Activated T-cell treated with anti-CD3 and anti-CD28 coated beads, Interleukin-2, amount 50 U/mL, for 48 hours (primary cell): ENCODE results near the gene OSBPL10.
"Not testable (repeated sequence)": the region's sequence is repeated elsewhere in the genome, so short reads cannot be mapped to it uniquely, and the experiment has no call there.

ENCODE experiments used
- DNase-seq, 2 experiments: peaks; one replicate each; pipeline ENCODE4 v3.0.0-alpha.2; 2020

Gene OSBPL10

DNA sequence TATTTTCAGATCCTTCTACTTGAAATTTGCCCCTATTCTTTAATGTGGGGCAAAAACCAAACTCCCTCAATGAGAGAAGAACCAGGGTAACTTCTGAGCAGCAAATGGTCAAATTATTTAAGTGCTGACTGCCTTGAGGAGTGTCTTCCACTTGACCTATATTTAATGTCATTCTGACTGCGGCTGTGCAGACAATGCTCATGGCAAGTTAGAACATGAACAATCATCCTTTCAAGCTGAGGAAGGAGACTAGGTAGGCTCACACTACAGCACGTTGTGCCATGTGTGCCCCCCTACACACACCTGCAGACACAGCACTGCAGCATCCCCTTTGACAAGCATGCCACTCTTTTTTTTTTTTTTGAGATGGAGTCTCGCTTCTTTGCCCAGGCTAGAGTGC, 98.2 kb downstream of the OSBPL10 start:
- DNase-seq, result no peak

DNA sequence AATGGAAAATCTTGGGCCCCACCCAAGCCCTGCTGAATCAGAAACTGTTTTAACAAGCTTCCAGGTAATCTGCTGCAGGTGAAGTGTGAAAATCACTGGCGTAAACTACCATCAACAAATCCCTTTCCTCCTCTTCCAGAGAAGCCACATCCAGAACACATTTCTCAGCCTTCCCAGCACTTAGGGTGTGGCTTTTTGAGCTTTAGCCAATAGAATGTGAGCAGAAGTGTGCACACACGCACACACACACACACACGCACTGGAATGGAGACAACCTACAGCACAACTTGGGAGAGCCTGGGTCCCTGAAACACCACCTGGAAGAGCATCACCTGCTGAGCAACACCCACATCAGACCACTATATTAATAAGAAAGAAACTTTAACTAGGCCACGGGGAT, 98.6 kb downstream of the OSBPL10 start:
- DNase-seq, result no peak

DNA sequence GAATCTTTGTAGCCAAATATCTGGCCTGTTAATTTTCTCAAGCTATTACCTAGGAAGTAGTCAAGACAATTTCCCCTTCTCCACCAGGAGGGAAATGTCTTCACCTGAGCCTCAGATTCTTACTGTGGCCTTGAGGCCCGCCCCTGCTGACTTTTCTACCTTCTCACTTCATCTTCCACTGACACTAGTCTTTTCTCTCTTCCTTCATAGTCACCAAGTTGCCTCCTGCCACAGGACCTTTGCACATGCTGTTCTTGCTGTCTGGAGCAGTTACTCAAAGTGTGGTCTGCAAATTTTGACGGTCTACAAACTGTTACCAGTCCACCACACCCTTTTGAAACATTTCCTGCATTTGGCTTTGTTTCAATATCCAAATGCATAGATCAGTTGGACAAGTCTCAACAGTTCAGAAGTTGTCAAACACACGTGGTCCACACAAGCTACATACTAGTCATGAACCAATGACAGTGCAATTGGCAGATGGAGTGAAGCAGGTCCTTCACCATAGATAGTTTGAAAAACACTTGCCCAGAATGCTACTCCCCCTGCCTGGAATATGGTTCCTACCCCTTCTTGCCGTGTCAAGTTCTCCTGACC, 100.5 kb downstream of the OSBPL10 start:
- no peak for DNase-seq

DNA sequence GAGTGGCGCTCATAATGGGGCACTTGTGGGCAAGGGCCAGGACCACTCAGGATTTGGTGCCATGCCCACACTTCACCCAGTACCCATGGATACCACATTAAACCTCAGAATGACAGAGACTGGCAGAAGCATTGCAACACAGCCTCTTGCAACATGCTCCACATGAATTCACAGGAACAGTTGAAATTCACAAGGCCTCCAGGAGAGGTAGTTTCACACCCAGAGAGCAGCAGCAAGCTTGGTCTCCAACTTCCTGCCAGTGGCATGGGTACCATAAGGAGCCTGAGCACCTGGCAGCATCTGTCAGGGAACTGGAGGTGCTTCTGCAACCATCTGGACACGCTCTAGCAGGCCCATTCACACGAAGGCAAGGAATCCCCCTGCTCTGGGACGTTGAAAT, 101.0 kb downstream of the OSBPL10 start:
- DNase-seq, result no peak

DNA sequence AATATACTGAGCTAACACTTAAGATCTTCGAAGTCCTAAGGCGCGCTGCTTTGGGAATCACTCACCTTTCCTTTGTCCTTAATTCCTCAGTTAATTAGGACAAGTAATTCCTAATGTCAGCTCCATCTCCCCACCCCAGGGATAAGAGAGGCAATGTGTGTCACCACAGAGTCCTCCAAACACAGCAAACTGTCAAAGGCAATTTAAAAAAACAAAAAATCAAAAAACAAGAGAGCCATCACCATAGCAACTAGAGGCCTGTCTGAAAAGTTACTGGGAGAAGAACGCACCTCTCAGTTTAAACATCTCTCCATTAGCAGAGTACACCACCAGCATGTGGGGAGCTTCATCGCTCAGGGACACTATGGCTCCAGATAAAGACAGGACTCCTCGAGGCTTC, 101.7 kb downstream of the OSBPL10 start:
- DNase-seq, result no peak

DNA sequence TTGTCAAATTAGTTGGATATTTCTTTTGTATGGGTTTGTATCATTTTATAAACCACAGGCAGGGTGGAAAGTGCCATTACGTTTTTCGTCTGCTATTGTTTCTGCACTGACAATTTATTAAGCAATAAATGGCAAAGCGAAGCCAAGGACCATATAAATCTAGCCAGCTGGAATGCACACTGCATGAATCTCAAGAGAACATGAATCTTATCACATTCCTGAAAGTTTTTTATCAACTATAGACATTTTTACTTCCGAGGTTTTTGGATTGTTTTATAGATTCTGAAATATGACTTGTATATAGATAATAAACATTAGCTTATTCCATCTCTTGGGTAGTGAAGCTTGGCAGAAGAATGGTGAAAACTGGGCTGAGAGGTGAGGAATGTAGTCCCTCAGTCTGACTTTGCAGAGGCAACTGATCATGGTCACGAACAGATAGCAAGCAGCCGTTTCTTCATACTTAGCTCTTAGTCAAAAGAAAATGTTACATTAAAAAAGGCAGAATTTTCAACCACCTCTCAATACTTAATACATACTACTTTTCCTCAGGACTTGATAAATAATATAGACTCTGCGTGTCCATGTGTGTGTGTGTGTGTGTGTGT, 102.7 kb downstream of the OSBPL10 start:
- DNase-seq, result no peak

DNA sequence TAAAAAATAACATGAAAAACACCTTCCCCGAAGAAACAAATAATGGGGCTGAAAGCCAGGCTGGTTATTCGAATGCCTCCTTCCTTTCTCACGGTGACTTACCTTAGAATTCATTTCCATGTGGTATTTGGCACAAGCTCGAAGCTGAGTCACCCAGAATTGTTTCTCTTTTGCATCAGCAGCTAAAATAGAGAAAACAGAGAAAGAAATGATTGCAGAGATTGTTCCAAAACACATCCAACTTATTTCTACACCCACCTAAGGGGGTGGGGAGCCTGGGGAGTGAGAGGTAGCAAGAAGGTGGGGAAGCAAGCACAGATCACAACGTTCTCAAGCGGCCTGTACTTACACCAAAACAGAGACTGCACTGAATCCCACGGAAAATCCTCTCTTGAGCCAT, 104.7 kb downstream of the OSBPL10 start:
- no peak for DNase-seq

DNA sequence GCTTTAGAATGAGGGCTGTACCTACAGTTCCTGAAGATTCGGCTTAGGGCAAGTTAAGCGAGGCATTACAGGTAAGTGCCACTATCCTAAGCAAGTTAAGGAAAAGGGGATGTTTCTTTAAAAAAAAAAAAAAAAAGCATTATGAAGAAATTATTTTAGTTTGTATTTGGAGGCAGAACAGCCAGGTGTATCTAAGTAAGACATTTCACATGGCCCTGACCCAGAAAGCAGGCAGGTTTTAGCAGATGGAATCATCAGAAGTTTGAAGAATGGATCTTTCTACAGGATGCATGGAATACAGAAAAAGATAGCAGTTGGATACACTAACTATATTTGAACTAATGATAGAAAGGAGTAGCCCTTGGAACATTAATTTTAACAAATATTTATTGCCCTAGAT, 105.6 kb downstream of the OSBPL10 start:
- DNase-seq, result no peak

DNA sequence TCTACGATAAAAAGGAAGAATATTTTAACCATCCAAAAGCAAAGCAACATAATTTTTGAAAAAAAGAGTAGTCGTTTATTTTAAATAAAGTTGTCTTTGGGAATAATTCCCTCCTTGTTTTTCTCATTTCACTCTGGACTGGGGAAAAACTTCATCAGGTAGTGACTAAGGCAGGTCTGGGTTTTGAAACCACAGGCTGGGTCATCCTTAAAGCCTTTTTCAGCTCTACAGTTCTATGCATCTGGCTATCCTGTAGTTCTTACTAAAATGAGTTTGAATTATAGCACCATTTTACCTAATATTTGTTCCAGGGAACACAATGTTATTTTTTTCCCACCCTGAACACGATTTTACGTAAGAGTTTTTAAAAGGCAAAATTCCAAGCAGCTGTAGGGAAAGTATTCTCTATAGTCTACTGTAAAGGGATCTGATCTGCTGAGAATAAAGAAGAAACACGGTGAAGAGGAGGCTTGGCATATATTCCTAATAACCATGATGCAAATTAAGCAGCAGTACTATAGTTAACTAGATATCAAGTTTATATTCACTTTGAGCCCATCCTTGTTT, 107.7 kb downstream of the OSBPL10 start:
- no peak for DNase-seq

DNA sequence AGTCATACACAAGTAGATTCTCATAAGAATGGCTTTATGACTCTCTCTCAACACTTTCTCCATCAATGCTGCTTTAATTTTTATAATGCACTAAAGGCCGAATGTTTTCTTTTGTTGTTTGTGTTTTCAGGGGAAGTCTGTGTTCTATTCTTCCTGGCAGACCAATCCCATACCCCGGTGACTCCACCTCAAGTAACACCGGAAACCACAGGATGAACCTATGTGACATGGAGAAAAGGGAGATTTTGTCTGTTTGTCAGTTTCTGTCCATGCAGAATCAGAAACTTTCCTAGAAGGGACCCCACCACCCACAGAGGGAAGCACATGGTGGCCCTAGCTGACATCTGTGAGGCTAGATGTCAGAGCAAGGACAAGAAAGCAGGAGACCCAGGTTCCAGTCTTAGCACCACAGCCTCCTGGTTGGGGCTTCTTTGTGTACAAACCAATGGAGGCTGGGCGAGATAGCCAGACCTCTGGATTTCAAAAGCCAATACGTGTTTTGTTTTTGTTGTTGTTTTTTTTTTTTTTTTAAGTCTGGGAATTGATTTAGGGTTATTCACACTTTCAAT, 109.0 kb downstream of the OSBPL10 start:
- no peak for DNase-seq

DNA sequence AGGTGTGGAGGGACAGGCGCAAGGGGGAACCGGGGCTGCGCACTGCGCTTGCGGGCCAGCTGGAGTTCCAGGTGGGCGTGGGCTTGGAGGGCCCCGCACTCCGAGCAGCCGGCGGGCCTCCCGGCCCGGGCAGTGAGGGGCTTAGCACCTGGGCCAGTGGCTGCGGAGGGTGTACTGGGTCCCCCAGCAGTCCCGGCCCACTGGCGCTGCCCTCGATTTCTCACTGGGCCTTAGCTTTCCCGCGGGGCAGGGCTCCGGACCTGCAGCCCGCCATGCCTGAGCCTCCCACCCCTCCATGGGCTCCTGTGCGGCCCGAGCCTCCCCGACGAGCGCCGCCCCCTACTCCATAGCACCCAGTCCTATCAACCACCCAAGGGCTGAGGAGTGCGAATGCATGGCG, 111.0 kb downstream of the OSBPL10 start:
- DNase-seq, result not testable (repeated sequence)

DNA sequence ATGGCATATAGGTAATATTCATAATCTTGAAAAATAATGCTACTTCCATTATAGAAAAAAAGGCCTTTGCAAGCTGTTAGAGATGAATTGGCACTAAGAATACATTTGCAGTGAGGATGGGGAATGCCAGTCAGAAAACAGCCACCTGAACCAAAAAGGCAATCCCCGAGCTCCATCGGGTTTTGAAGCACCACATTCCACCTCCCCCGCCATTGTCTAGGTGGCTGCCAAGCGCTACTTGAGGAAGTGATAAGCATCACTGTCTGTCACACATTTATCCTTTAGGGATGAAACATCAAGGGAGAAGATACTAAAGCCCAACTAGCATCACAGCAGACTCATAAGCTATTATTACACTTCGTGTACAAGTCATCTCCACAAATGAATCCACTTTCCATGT, 112.8 kb downstream of the OSBPL10 start:
- DNase-seq, result no peak

DNA sequence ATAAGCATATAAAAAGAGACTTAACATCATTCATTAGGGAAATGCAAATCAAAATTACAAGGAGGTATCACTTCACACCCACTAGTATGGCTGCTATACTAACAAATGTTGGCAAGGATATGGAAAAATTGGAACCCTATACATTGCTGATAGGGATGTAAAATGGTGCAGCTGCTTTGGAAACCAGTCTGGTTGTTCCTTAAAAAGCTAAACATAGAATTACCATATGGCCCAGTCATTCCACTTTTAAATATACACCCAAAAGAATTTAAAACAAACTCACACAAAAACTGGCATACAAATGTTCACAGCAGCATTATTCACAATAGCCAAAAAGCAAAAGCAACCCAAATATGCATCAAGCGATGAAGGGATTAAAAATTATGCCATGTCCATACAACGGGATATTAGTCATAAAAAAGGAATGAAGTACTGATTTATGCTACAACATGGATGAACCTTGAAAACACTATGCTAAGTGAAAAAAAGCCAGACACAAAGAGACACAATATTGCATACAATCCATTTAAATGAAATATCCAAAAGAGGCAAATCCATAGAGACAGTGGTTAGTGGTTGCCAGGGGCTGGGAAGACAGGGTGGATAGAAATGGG, 118.3 kb downstream of the OSBPL10 start:
- no peak for DNase-seq

DNA sequence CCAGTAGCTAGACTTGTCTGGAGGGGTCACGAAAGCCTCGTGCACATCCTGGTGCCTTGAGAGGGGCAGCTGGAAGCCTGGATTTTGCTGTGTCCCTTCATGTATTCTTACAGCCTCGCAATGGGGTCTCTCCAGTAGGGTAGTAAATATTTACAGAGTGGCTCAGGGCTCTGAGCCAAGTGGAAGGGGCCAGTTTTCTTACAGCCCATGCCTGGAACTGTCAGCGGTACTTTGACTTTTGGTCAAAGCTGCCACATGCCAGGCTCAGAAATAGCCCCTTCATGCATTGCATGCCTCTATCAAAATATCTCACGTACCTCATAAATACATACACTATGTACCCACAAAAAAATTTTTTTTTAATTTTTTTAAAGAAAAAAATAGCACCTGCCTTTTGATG, 119.2 kb downstream of the OSBPL10 start:
- no peak for DNase-seq

DNA sequence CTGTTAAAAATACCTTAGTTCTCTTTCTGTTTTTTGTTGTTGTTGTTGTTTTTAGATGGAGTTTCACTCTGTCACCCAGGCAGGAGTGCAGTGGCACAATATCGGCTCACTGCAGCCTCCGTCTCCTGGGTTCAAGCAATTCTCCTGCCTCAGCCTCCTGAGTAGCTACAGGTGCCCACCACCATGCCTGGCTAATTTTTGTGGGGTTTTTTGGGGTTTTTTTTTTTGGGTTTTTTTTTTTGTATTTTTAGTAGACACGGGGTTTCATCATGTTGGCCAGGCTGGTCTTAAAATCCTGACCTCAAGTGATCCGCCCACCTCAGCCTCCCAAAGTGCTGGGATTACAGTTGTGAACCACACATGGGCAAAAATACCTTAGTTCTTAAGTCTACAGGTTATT, 120.4 kb downstream of the OSBPL10 start:
- not testable (repeated sequence) for DNase-seq

DNA sequence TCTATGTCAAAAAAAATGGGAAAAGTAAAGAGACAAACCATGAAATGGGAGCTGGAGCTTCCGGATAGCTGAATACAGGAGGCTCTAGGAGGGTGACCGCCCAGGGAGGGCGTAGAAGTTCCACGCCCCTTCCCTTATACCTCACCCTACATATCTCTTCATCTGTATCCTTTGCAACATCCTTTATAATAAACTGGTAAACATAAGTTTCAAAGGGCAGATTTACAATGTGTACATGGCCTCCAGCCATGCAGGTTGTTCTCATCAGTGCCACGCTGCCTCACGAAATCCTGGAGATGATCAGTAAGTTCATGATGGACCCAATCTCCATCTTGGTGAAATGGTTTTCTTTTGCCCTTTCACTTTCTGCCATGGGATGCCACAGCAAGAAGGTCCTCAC, 121.8 kb downstream of the OSBPL10 start:
- DNase-seq, result no peak

DNA sequence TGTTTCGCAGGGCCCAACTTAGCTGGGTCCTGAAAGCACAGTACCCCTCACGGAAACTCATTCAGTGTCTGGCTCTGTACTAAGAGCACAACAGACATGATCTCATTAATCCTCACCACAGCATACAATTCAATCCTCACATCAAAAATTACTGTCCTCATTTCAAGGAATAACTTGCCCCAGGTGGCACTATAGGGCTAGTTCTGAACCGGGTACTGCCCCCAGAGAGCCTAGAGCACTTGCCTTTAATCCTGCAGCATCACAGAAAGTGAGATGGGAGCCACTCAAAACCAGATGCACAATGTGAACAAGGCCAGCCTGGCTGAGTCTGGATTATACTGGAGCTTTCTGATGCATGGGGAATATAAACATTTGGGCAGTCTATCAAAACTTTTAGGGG, 122.6 kb downstream of the OSBPL10 start:
- DNase-seq, result no peak

DNA sequence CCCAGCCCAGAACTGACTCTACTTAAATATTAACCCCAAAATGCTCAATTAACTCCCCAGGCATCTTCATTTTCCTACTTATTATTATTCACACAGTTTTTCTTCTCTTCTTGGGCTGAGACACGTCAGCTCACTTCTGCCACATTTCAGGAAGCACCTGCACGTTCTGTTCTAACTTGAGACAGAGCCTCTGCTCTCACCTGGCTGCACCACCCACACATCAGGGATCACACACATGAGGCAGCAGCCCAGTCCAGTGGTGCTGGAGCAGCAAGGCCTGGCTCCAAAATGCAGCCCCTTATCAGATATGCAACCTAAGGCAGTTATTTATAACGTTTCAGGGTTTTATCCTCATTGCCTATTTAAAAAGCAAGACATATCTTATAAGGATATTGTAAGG, 127.5 kb downstream of the OSBPL10 start:
- no peak for DNase-seq

DNA sequence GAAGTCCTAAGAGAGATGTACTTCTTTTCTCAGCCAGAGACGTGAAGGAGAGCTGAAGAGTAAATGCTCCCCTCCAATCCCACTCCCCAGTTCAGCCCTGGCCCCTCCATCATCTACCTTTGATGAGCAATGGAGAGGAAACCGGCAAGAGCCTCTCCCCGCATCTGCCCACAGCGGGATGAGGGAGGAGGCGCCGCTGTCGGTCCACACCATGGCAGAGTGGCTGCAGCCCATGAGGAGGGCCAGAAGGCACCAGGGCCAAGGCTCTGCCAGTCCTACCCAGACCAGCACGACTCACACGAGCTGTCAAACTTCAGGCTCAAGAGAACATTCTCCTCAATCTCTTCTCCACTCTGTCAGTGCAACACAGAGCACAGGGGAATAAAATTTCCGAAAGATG, 129.8 kb downstream of the OSBPL10 start:
- no peak for DNase-seq

DNA sequence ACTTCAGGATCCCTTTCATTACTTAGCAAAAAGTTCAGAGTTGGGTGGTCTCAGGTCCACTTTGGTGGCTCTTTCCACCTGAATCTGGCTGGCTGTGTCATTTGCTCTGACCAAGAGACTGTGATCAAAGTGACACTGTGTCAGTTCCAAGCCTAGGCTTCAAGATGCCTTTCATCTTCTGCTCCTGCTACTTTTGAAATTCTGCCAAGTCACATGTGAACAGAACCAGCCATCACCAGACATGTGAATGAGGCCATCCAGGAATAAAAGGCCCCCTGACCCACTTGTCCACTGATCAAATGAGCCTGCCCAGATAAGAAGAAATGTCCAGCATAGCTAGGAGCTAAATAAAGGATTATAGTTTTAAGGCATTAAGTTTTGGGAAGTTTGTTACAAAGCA, 132.2 kb downstream of the OSBPL10 start:
- no peak for DNase-seq

DNA sequence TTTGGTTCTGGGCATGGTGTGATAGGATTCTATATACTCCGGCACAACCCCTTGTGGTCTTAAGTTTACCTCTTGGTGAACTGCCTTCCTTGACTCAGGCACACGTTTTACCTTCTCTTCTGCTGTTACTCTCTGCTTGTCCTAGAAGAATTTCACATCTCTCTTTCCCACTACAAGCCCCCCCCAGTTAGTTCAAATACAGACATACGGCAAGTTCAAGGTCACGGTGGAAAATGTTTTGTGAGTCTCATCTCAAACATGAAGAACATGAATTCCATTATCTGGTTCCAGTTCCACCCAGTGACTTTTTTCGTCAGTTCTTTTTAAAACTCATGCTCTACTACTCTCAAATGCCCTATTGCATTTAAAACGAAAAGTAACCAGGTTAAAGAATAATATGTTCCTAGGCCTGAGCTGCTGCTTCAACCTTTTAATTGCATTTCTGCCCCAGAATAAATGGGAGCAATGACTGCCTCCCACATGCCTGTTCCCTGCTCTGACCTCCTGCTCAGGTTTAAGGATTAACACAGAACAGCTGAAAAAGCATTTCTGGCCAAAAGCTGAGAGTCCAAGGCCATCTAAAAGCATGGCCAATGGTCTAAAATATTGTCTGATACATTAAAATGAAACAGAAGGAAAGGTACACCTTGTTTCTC, 132.8 kb downstream of the OSBPL10 start:
- DNase-seq, result no peak

DNA sequence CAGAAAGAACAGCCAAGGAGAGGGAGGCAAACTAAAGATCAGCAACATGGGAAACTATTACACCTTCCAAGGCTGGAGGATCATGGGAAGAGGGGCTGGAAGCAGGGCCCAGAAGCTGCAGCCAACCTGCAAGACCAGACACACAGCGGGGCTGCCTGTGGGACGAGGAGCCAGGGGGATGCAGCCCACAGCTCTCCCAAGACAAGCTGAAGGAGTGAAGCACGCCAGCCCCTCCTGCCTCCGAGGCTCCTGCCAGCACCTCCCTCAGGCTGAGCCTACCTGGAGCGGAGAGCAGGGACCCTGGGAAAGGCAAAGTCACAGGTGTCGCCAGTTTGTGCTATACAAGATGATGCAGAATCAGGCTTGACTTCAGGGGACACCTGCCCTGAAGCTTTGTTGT, 133.3 kb downstream of the OSBPL10 start:
- no peak for DNase-seq

DNA sequence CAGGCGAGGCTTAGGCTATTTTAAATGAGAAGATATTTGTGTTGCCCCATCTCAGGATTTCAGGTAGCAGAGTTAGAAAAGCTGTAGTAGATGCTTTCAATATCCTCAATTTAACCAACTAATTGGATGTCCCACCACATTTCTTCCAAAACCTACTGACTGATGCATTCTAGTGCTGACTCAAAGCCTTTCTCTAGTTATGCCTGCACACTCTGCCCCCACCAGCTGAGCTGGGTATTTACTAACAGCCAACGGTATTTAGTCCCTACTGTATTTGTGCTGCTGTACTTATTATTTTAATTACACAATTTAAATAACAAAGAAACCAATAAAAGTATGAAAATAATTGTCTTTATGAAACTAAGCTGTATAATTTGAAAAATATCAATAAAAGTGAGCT, 139.5 kb downstream of the OSBPL10 start:
- no peak for DNase-seq

DNA sequence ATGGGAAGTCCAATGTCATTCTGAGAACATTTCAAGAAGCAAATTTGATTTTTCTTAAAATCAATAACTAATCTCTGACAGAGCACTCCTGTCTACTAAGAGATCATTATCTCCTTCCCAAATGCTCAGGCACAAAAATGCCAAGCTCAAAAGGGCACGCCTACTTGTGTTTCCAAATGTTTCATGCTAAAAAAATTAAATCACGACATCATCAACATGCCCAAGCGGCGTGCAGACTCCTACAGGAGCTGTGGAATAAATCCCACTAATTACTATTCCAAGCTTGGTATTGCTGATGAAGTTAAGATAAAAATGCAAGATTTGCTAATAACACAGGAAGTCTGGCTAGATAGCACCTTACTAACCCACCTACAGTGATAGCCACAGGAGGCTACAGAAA, 140.8 kb downstream of the OSBPL10 start:
- DNase-seq, result no peak
